Mesothelial cell of epicardium (in vitro differentiated cells): ENCODE measurements around the gene RASA2. TPM values are rescaled to one million over a fixed set of nuclear protein-coding genes. Genes with fewer than 3 reads are reported as not detected.

ENCODE experiments used
- DNase-seq, 2 experiments: peaks; one replicate each; pipeline ENCODE4 v3.0.0; 2021; ENCODE audit warnings: low spot score in 2 of 2; ENCODE audit not compliant: unreplicated experiment in 2 of 2
- H3K27ac Mint-ChIP-seq: 2 replicates; pipeline ENCODE4 v1.8.0; 2021; ENCODE audit warnings: mixed read lengths
- H3K27me3 Mint-ChIP-seq: 2 replicates; pipeline ENCODE4 v1.8.0; 2021; ENCODE audit warnings: low read depth, mixed read lengths
- H3K36me3 Mint-ChIP-seq: 2 replicates; pipeline ENCODE4 v1.8.0; 2021; ENCODE audit warnings: mixed read lengths
- H3K4me1 Mint-ChIP-seq: 2 replicates; pipeline ENCODE4 v1.8.0; 2021; ENCODE audit warnings: mixed read lengths
- H3K4me3 Mint-ChIP-seq: 2 replicates; pipeline ENCODE4 v1.8.0; 2021; ENCODE audit warnings: mild to moderate bottlenecking, moderate library complexity, mixed read lengths
- H3K9me3 Mint-ChIP-seq: 2 replicates; pipeline ENCODE4 v1.8.0; 2021; ENCODE audit warnings: mixed read lengths
- CTCF ChIP-seq: fragments of 200-600 bp; sonication (generic); IDR thresholded peaks from one replicate; pipeline ENCODE4 v1.5.0; 2021; ENCODE audit warnings: antibody characterized with exemption; ENCODE audit not compliant: unreplicated experiment
- total RNA-seq: library from RNA; stranded (reverse); gene quantifications from 3 replicates; pipeline ENCODE4 v1.2.1, GENCODE V29; 2021

Gene RASA2
- total RNA-seq, 1 donor from 2014 or later, result 14.5 TPM

DNA sequence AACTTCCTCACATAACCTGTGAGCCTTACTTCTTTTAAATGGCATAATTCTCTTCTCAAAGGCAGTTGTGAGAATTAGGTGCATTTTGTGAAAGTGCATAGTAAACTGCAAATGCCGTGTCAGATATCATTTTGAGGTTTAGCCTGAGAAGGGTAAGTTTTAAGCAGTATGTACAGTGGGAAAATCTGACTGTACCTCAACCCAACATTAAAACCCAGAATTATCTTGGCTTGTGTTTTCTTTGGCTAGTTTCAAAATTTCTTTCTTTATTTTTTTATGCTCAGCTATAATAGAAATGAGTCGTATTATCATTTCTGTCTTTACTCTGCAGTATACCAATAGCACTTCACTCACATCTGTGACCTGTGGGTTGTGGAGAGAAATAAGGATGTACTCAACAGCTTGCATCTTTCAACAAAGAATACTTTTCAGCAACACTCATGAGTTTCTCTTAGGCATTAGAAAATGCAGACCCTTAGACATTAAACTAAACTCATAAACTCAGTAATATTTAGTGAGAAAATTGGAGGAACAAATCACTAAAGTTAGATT lies 65.7 kb downstream of the RASA2 start:
- Mint-ChIP-seq H3K4me3 (no peak overlapping the region), H3K36me3 (peaks cover 26% of the 10 kb centered on the region), H3K9me3 (peaks cover 22% of the 10 kb centered on the region), H3K27ac (no peak overlapping the region), H3K4me1 (peaks cover 4% of the 10 kb centered on the region), H3K27me3 (no peaks in the 10 kb centered on the region)
- no peak for TF ChIP-seq CTCF
- DNase-seq, result no peak

GRCh38 chr3:141553055-141553454 lies 66.2 kb downstream of the RASA2 start:
- peaks cover 4% of the 10 kb centered on the region for H3K4me1 Mint-ChIP-seq
- peaks cover 21% of the 10 kb centered on the region for H3K36me3 Mint-ChIP-seq
- no peak overlapping the region for H3K4me3 Mint-ChIP-seq
- DNase-seq, result no peak
- H3K27me3 Mint-ChIP-seq, result no peaks in the 10 kb centered on the region
- H3K9me3 Mint-ChIP-seq, result peaks cover 17% of the 10 kb centered on the region
- no peak overlapping the region for H3K27ac Mint-ChIP-seq
- no peak for TF ChIP-seq CTCF

GRCh38 chr3:141556034-141556433 lies 69.2 kb downstream of the RASA2 start:
- Mint-ChIP-seq H3K4me3 (no peak overlapping the region), H3K4me1 (peaks cover 6% of the 10 kb centered on the region), H3K9me3 (peaks cover under 1% of the 10 kb centered on the region), H3K27me3 (no peaks in the 10 kb centered on the region), H3K27ac (no peak overlapping the region), H3K36me3 (peaks cover under 1% of the 10 kb centered on the region)
- no peak for TF ChIP-seq CTCF
- no peak for DNase-seq

- Mint-ChIP-seq H3K36me3 (no peaks in the 10 kb centered on the region), H3K27me3 (no peaks in the 10 kb centered on the region), H3K4me3 (no peak overlapping the region), H3K4me1 (peaks cover 6% of the 10 kb centered on the region), H3K27ac (no peak overlapping the region), H3K9me3 (no peaks in the 10 kb centered on the region)
- TF ChIP-seq CTCF, result no peak
- DNase-seq, result no peak
Measured at GRCh38 chr3:141557961-141558706, 71.3 kb downstream of the RASA2 start.

- no peak for DNase-seq
- peaks cover 5% of the 10 kb centered on the region for H3K36me3 Mint-ChIP-seq
- H3K4me1 Mint-ChIP-seq, result peaks cover 5% of the 10 kb centered on the region
- no peaks in the 10 kb centered on the region for H3K27me3 Mint-ChIP-seq
- no peaks in the 10 kb centered on the region for H3K9me3 Mint-ChIP-seq
- H3K4me3 Mint-ChIP-seq, result no peak overlapping the region
- TF ChIP-seq CTCF, result peak; percentile 87
- no peak overlapping the region for H3K27ac Mint-ChIP-seq
Measured at GRCh38 chr3:141561426-141562034, 74.7 kb downstream of the RASA2 start.
